Thoracic aorta (tissue), 2 donors: ENCODE results near the gene EHD4. TPM values are rescaled to one million over a fixed set of nuclear protein-coding genes. Genes with fewer than 3 reads are reported as not detected.

ENCODE experiments used
- ATAC-seq: fragments of 150-250 bp; one replicate; pipeline ENCODE4 v1.8.0; 2017; ENCODE audit warnings: low read depth; ENCODE audit not compliant: insufficient number of reproducible peaks, low FRiP score
- DNase-seq: peaks from one replicate; pipeline ENCODE4 v3.0.0-alpha.2; 2020; ENCODE audit warnings: low spot score
- H3K27ac ChIP-seq, 2 donors: fragments of 200-600 bp; sonication (generic); 1 replicate in 1 of 2; 2 replicates in 1 of 2; pipeline ENCODE4 v1.5.1; 2016; ENCODE audit warnings: mild to moderate bottlenecking in 2 of 2, moderate library complexity in 2 of 2
- H3K27me3 ChIP-seq: fragments of 200-600 bp; sonication (generic); replicated peaks from 2 replicates; pipeline ENCODE4 v1.6.0; 2016; ENCODE audit warnings: mild to moderate bottlenecking; ENCODE audit not compliant: insufficient read depth
- H3K36me3 ChIP-seq: fragments of 200-600 bp; sonication (generic); one replicate; pipeline ENCODE4 v1.5.1; 2016
- H3K4me1 ChIP-seq, 2 donors: fragments of 200-600 bp; sonication (generic); 1 replicate in 1 of 2; 2 replicates in 1 of 2; pipeline versions ENCODE4 v1.5.1 to v1.6.0; 2016; ENCODE audit warnings: low read depth in 2 of 2, mild to moderate bottlenecking in 1 of 2; ENCODE audit not compliant: control insufficient read depth in 1 of 2
- H3K4me3 ChIP-seq: fragments of 200-600 bp; sonication (generic); 2 replicates; pipeline ENCODE4 v1.5.1; 2016; ENCODE audit warnings: mild to moderate bottlenecking
- H3K9me3 ChIP-seq: fragments of 200-600 bp; sonication (generic); 2 replicates; pipeline ENCODE4 v1.5.1; 2016
- total RNA-seq, 2 donors: library from RNA; depleted of rRNA; stranded (reverse); fragments of >200 nt; gene quantifications; one replicate each; pipeline versions ENCODE4 v1.1.0 to v1.2.3, GENCODE V29; 2016
- TF ChIP-seq, protein P1 (sequence below): fragments of 200-600 bp; sonication (generic); IDR thresholded peaks from one replicate; pipeline ENCODE4 v1.5.1; 2019; ENCODE audit warnings: antibody characterized with exemption

Gene EHD4
- total RNA-seq, 2 donors from 2014 or later, result 43.6 to 48.1 TPM

DNA sequence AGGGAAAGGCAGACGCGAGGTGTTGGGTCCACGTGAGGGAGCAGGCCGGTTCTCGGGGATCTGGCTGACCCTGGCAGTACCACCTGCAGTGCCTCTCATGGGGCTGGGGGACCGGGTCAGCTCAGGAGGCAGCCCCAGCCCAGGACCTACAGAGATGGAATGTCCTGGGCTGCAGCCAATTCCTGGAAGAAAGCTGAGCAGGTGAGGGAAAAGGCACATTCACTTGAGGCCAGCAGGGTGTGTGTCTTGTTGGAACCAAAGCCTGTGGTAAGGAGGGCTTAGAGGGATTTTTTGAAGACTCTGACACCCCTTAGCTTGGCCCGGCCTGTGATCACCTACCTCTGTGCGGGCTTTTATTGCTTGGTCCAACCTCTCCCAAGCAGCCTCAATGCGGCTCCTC, 117.9 kb downstream of the EHD4 start:
- Histone ChIP-seq H3K27ac (no peak overlapping the region), H3K36me3 (no peaks in the 10 kb centered on the region), H3K9me3 (no peaks in the 10 kb centered on the region), H3K4me1 (no peaks in the 10 kb centered on the region), H3K27me3 (no peaks in the 10 kb centered on the region), H3K4me3 (no peak overlapping the region)
- ATAC-seq, result no peak
- TF ChIP-seq, protein P1, sequence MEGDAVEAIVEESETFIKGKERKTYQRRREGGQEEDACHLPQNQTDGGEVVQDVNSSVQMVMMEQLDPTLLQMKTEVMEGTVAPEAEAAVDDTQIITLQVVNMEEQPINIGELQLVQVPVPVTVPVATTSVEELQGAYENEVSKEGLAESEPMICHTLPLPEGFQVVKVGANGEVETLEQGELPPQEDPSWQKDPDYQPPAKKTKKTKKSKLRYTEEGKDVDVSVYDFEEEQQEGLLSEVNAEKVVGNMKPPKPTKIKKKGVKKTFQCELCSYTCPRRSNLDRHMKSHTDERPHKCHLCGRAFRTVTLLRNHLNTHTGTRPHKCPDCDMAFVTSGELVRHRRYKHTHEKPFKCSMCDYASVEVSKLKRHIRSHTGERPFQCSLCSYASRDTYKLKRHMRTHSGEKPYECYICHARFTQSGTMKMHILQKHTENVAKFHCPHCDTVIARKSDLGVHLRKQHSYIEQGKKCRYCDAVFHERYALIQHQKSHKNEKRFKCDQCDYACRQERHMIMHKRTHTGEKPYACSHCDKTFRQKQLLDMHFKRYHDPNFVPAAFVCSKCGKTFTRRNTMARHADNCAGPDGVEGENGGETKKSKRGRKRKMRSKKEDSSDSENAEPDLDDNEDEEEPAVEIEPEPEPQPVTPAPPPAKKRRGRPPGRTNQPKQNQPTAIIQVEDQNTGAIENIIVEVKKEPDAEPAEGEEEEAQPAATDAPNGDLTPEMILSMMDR, result no peak
- DNase-seq, result no peak

DNA sequence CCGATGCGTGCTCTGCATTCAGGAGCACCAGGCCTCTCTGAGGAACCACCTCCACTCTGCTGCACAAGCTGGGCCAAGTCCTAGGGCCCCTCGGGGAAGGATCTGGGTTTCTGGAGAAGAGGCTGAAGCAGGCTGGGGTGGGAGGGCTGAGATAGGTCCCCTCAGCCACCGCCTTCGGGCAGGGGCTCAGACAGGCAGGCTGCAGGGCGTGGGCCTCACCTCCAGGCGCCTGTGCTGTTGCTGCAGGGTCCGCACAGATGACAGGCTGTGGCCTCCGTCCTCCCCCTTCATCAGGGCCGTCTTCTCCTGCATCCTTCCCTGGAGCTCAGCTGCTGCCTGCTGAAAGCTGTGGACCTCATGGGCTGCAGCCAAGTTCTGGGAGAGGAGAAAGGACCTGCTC, 118.5 kb downstream of the EHD4 start:
- Histone ChIP-seq H3K27ac (no peak overlapping the region), H3K27me3 (no peaks in the 10 kb centered on the region), H3K36me3 (no peaks in the 10 kb centered on the region), H3K4me3 (no peak overlapping the region), H3K9me3 (no peaks in the 10 kb centered on the region), H3K4me1 (no peaks in the 10 kb centered on the region)
- ATAC-seq (no peak), DNase-seq (no peak)
- TF ChIP-seq, protein P1, result no peak

DNA sequence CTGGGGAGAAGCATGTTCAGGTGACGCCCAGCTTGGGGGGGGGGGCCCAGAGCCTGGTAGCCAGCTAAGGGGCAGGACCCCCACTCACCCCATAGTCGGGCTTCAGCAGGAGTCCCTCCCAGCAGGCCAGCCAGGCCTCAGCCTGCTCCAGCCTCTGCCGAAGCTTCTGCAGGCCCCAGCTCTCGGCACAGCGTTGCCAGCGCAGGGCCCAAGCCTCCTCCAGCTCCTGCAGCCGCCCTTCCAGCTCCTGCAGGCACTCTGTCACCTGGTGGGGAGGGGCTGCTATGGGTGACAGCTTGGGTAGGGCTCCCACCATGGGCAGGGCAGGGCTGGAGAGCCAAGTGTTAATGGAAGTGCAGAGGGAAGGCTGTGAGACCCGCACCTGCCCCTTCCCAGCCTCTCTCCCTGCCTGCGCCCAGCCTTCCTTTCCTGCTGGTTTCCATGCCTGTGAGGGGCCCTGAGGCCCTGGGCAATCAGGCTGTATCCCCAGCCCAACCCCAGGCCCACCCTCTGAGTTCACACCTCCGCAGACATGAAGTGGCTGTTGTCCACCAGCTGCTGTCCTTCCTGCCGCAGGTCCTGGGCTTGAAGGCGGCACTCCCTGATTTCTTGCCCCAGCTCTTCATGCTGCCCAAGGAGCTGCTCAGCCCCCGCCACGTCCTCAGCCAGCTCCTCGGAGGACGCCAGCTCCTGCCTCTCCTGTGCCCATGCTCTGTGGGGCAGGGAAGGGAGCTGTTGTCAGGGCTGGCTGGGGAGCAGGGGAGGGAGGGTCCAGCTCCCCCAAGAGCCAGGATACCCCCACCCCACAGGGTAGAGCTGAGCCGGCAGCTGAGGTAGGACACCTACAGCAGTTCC, 119.4 kb downstream of the EHD4 start:
- no peak for ATAC-seq
- Histone ChIP-seq H3K27ac (no peak overlapping the region), H3K4me1 (no peaks in the 10 kb centered on the region), H3K9me3 (no peaks in the 10 kb centered on the region), H3K4me3 (no peak overlapping the region), H3K36me3 (peaks cover 3% of the 10 kb centered on the region), H3K27me3 (no peaks in the 10 kb centered on the region)
- TF ChIP-seq, protein P1, result no peak
- DNase-seq, result no peak

DNA sequence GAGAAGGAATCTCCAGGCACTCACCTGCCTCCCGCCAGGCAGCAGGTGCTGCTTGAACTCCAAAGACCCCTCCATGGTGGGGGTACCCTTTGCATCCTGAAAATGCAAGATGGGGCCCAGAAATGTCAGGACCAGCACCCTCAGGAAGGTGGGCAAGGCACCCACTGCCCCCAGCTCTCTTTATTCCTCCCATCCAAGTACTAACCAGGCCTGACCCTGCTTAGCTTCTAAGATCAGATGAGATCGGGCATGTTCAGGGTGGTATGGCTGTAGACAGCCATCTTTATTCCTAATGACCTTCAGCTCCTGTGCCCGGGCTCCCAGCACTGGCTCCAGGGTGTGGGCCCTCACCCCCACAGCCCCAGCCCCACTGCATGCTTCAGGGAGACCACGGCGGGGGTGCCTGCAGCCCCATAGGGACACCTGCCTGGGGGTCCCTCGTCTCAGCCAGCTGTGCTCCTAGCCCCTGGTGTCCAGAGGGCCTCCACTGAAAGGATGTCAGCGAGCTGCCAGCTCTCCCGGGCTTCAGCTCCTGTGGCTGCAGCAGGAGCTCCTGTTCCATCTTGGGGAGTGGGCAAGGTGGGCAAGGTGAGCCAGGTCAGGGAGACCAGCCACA, 120.5 kb downstream of the EHD4 start:
- Histone ChIP-seq H3K9me3 (no peaks in the 10 kb centered on the region), H3K4me3 (no peak overlapping the region), H3K4me1 (no peaks in the 10 kb centered on the region), H3K27me3 (no peaks in the 10 kb centered on the region), H3K27ac (no peak overlapping the region), H3K36me3 (peaks cover 11% of the 10 kb centered on the region)
- TF ChIP-seq, protein P1, result no peak
- no peak for ATAC-seq
- DNase-seq, result no peak

DNA sequence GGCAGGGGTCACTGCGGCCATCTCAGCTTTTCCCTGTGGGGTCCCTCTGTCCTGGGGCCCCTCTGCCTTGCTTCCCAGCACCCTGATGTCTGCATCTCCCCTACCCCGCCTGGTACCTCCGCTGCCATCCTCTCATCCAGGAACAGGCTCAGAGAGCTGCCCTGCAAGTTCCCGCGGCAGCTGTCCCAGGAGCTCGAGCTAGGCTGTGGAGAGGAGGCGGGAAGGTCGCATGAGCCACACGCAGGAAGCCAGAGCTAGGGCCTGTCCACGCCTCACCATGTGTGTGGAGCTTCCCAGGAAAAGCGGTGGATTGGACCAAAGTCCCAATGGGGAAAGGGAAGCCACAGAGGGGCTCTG, 121.2 kb downstream of the EHD4 start:
- Histone ChIP-seq H3K9me3 (no peaks in the 10 kb centered on the region), H3K36me3 (peaks cover 18% of the 10 kb centered on the region), H3K27ac (no peak overlapping the region), H3K4me1 (no peaks in the 10 kb centered on the region), H3K27me3 (no peaks in the 10 kb centered on the region), H3K4me3 (no peak overlapping the region)
- TF ChIP-seq, protein P1, result no peak
- ATAC-seq, result no peak
- DNase-seq, result no peak
